Measurements from ENCODE around the gene TMEM272.

DNA sequence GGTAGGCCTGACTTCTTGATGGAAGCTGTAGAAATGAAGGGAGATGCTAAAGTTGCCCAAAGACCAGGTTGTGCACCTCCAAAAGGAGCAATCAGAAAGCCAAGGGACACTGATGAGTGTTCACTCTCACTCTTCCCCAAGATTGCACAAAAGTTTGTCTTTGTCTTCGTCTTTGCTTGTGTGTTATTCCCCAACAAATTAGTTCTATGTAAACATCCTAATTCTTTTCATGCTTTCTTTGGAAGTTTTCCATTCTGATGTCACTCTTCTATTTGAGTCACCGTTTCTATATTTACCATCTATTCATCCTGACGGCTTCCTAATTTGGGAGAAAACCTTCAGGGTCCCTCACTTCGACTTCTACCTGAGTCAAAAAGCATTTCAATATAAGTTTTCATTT lies 3.7 kb upstream of the TMEM272 start:
- TF ChIP-seq ZNF565 (CRISPR knock-in tag; conservative IDR thresholded peaks at IDR 0.05; ENCODE audit: low read depth) = no peak
- TF ChIP-seq, protein P1, sequence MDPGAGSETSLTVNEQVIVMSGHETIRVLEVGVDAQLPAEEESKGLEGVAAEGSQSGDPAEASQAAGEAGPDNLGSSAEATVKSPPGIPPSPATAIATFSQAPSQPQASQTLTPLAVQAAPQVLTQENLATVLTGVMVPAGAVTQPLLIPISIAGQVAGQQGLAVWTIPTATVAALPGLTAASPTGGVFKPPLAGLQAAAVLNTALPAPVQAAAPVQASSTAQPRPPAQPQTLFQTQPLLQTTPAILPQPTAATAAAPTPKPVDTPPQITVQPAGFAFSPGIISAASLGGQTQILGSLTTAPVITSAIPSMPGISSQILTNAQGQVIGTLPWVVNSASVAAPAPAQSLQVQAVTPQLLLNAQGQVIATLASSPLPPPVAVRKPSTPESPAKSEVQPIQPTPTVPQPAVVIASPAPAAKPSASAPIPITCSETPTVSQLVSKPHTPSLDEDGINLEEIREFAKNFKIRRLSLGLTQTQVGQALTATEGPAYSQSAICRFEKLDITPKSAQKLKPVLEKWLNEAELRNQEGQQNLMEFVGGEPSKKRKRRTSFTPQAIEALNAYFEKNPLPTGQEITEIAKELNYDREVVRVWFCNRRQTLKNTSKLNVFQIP (CRISPR knock-in tag; IDR thresholded peaks at IDR 0.05; ENCODE audit: borderline replicate concordance, low read depth) = no peak
- no peak for TF ChIP-seq ZC3H10 (CRISPR knock-in tag; IDR thresholded peaks at IDR 0.05)
- TF ChIP-seq, protein P2, sequence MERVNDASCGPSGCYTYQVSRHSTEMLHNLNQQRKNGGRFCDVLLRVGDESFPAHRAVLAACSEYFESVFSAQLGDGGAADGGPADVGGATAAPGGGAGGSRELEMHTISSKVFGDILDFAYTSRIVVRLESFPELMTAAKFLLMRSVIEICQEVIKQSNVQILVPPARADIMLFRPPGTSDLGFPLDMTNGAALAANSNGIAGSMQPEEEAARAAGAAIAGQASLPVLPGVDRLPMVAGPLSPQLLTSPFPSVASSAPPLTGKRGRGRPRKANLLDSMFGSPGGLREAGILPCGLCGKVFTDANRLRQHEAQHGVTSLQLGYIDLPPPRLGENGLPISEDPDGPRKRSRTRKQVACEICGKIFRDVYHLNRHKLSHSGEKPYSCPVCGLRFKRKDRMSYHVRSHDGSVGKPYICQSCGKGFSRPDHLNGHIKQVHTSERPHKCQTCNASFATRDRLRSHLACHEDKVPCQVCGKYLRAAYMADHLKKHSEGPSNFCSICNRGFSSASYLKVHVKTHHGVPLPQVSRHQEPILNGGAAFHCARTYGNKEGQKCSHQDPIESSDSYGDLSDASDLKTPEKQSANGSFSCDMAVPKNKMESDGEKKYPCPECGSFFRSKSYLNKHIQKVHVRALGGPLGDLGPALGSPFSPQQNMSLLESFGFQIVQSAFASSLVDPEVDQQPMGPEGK (CRISPR knock-in tag; IDR thresholded peaks at IDR 0.05; ENCODE audit: borderline replicate concordance) = no peak
- no peak for TF ChIP-seq ESRRG (CRISPR knock-in tag; IDR thresholded peaks at IDR 0.05)
- no peak for TF ChIP-seq ARNTL (CRISPR knock-in tag; IDR thresholded peaks at IDR 0.05; ENCODE audit: borderline replicate concordance, low read depth)
- TF ChIP-seq, protein P3, sequence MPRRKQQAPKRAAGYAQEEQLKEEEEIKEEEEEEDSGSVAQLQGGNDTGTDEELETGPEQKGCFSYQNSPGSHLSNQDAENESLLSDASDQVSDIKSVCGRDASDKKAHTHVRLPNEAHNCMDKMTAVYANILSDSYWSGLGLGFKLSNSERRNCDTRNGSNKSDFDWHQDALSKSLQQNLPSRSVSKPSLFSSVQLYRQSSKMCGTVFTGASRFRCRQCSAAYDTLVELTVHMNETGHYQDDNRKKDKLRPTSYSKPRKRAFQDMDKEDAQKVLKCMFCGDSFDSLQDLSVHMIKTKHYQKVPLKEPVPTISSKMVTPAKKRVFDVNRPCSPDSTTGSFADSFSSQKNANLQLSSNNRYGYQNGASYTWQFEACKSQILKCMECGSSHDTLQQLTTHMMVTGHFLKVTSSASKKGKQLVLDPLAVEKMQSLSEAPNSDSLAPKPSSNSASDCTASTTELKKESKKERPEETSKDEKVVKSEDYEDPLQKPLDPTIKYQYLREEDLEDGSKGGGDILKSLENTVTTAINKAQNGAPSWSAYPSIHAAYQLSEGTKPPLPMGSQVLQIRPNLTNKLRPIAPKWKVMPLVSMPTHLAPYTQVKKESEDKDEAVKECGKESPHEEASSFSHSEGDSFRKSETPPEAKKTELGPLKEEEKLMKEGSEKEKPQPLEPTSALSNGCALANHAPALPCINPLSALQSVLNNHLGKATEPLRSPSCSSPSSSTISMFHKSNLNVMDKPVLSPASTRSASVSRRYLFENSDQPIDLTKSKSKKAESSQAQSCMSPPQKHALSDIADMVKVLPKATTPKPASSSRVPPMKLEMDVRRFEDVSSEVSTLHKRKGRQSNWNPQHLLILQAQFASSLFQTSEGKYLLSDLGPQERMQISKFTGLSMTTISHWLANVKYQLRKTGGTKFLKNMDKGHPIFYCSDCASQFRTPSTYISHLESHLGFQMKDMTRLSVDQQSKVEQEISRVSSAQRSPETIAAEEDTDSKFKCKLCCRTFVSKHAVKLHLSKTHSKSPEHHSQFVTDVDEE (CRISPR knock-in tag; IDR thresholded peaks at IDR 0.05) = no peak
- no peak for TF ChIP-seq ZNF70 (CRISPR knock-in tag; IDR thresholded peaks at IDR 0.05)
